ENCODE data around the gene TRAF2. TPM values are rescaled to one million over a fixed set of nuclear protein-coding genes. Genes with fewer than 3 reads are reported as not detected.
A peak's percentile ranks its signal among the peaks of the same experiment; 100 is the strongest.

TRAF2 gene
- total and polyA plus RNA-seq, 2 of the 13 experiments (the other 11 are each of a cell fraction or from before 2014, with no cell fraction given) = 12.4 to 13.6 TPM

DNA sequence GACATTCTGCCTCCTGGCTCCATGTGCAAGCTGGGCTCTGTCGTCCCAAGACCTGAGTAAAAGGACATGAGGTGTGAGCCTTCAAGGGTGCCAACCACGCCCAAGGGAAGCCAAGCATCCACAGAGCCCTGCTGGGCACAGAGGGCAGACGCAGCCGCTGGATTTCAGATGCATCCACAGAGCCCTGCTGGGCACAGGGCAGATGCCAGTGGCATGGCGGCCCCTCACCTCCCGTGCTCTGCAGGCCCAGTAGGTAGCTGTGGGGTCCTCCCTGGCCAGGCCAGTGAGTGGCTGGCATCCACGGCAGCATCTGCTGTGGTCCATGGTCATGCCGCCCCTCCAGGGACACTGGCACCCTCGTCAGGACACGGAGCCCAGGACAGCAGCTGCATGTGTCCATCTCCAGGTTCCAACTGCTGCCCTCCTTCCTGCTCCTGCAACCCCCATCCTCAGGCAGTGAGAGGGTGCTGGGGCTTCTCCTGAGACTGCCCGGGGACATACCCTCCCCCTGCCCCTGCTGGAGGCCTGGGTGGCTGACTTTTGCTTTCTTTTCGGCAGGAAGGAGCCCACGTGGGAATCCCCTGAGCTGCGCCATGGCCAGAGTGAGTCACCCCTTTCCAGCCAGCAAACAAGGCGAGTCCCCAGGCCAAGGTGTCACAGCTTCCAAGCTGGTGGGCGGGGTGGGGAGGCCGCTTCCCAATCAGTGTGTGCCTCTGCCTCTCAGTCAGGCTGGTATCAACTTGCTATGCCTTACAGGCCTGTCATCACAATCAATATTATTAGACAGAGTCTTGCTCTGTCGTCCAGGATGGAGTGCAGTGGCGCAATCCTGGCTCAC is 4.0 kb upstream of the TRAF2 start:
- POLR2A ChIA-PET = interaction anchor here (0.6 to 7.1 kb wide), 17 partner anchors 13 to 204 kb away, joined by 3 to 45 read pairs (median 5); partner anchors contain the start of genes AJM1, C8G, EDF1 and FBXW5
- peak overlapping the region; percentile 63 for H3K9ac ChIP-seq (ENCODE audit: insufficient read depth, low read depth, low read length)
- peak overlapping the region; percentile 56 to 82 (median 60) for H3K4me3 ChIP-seq (replicated peaks in 1 of 3; ENCODE audit: insufficient read depth in 1 of 3, low read depth in 2 of 3, low read length in 3 of 3)
- TF ChIP-seq DMAP1 (CRISPR knock-in tag; IDR thresholded peaks at IDR 0.05) (peak; percentile 77), ZNF777 (CRISPR knock-in tag; IDR thresholded peaks at IDR 0.05) (peak; percentile 87), NFE2L2 (IDR thresholded peaks at IDR 0.05; ENCODE audit: low read length) (no peak), ZNF205 (CRISPR knock-in tag; IDR thresholded peaks at IDR 0.05) (peak; percentile 39; the same call in 1 of the 2 replicates), RARA (CRISPR knock-in tag; IDR thresholded peaks at IDR 0.05) (peak; percentile 85), RBFOX2 (IDR thresholded peaks at IDR 0.05; ENCODE audit: low read depth, low read length) (peak; percentile 32; the same call in 1 of the 2 replicates), FOXO1 (CRISPR knock-in tag; IDR thresholded peaks at IDR 0.05) (no peak; the same call in 1 of the 2 replicates), ATAD3A (CRISPR knock-in tag; IDR thresholded peaks at IDR 0.05) (no peak), ZNF781 (CRISPR knock-in tag; IDR thresholded peaks at IDR 0.05; ENCODE audit: borderline replicate concordance, not compliant biosample characterization) (no peak), HMG20B (CRISPR knock-in tag; conservative IDR thresholded peaks at IDR 0.05) (peak; percentile 69), ZNF138 (CRISPR knock-in tag; IDR thresholded peaks at IDR 0.05; ENCODE audit: low read depth) (no peak), ZBTB1 (CRISPR knock-in tag; IDR thresholded peaks at IDR 0.05; ENCODE audit: borderline replicate concordance) (no peak), BRCA1 (CRISPR knock-in tag; IDR thresholded peaks at IDR 0.05) (no peak), CHD4 (IDR thresholded peaks at IDR 0.05; ENCODE audit: borderline replicate concordance, low read length) (peak; percentile 38; the same call in 1 of the 2 replicates), HNRNPH1 (optimal IDR thresholded peaks at IDR 0.05; ENCODE audit: low read depth, low read length) (no peak), TBX3 (IDR thresholded peaks at IDR 0.05; ENCODE audit: borderline replicate concordance) (peak; percentile 75; the same call in 1 of the 2 replicates), ZNF891 (CRISPR knock-in tag; IDR thresholded peaks at IDR 0.05) (peak; percentile 81), PLRG1 (conservative IDR thresholded peaks at IDR 0.05) (no peak)
- TF ChIP-seq, protein P1, sequence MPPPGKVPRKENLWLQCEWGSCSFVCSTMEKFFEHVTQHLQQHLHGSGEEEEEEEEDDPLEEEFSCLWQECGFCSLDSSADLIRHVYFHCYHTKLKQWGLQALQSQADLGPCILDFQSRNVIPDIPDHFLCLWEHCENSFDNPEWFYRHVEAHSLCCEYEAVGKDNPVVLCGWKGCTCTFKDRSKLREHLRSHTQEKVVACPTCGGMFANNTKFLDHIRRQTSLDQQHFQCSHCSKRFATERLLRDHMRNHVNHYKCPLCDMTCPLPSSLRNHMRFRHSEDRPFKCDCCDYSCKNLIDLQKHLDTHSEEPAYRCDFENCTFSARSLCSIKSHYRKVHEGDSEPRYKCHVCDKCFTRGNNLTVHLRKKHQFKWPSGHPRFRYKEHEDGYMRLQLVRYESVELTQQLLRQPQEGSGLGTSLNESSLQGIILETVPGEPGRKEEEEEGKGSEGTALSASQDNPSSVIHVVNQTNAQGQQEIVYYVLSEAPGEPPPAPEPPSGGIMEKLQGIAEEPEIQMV (CRISPR knock-in tag; IDR thresholded peaks at IDR 0.05; ENCODE audit: low read depth) = peak; percentile 80; the same call in 1 of the 2 replicates
- TF ChIP-seq, protein P2, sequence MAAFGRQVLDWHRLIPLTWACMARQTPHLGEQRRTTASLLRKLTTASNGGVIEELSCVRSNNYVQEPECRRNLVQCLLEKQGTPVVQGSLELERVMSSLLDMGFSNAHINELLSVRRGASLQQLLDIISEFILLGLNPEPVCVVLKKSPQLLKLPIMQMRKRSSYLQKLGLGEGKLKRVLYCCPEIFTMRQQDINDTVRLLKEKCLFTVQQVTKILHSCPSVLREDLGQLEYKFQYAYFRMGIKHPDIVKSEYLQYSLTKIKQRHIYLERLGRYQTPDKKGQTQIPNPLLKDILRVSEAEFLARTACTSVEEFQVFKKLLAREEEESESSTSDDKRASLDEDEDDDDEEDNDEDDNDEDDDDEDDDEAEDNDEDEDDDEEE (CRISPR knock-in tag; IDR thresholded peaks at IDR 0.05) = no peak
- TF ChIP-seq, protein P3, sequence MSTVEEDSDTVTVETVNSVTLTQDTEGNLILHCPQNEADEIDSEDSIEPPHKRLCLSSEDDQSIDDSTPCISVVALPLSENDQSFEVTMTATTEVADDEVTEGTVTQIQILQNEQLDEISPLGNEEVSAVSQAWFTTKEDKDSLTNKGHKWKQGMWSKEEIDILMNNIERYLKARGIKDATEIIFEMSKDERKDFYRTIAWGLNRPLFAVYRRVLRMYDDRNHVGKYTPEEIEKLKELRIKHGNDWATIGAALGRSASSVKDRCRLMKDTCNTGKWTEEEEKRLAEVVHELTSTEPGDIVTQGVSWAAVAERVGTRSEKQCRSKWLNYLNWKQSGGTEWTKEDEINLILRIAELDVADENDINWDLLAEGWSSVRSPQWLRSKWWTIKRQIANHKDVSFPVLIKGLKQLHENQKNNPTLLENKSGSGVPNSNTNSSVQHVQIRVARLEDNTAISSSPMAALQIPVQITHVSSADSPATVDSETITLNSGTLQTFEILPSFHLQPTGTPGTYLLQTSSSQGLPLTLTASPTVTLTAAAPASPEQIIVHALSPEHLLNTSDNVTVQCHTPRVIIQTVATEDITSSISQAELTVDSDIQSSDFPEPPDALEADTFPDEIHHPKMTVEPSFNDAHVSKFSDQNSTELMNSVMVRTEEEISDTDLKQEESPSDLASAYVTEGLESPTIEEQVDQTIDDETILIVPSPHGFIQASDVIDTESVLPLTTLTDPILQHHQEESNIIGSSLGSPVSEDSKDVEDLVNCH (CRISPR knock-in tag; IDR thresholded peaks at IDR 0.05) = 0 out of 2 replicates have a peak, but pooled peaks have one; percentile 37

More for the DNA sequence above, 4.0 kb upstream of the TRAF2 start:
- CTCF ChIA-PET (ENCODE audit: low intra/inter-chr PET ratio, low total read pairs) = no interaction called here
- H2AFZ ChIP-seq (ENCODE audit: low read length) = no peak overlapping the region
- H3K27me3 ChIP-seq (ENCODE audit: control insufficient read depth in 1 of 2, insufficient read depth in 2 of 2, low read length in 2 of 2) = no peaks in the 10 kb centered on the region
- H3K9me3 ChIP-seq (ENCODE audit: low read length) = no peaks in the 10 kb centered on the region
- ATAC-seq (peak; percentile 72), DNase-seq (ENCODE audit: low spot score) (peak; percentile 94), FAIRE-seq (peak; percentile 60)
- H3K79me2 ChIP-seq (ENCODE audit: insufficient read depth, low read length) = peaks cover 8% of the 10 kb centered on the region
- no TSS peak for BruUV-seq (replicated peaks)
- peak overlapping the region; percentile 98 for H3K4me2 ChIP-seq (ENCODE audit: low read depth, low read length)
- in situ Hi-C loops (cut with HindIII; ENCODE audit: extremely low pct_ligation_motif_present, low pct_unique_long_range_greater_than_20kb) = no loop called here
- 0 out of 2 replicates have a peak, but pooled peaks cover 4% of the 10 kb centered on the region for H4K20me1 ChIP-seq (ENCODE audit: insufficient read depth, low read length)
- H3K27ac ChIP-seq (ENCODE audit: extremely low read length, insufficient read depth, low read length) = peak overlapping the region; percentile 60
- 0% methylated on average over 2 of the region's 19 CpGs for WGBS (ENCODE audit: low lambda C conversion rate)
- no peaks in the 10 kb centered on the region for H3K36me3 ChIP-seq (replicated peaks in 1 of 2; ENCODE audit: control insufficient read depth in 1 of 2, insufficient read depth in 2 of 2, low read length in 2 of 2)
- intact Hi-C loops (cut with micrococcal nuclease; ENCODE audit: unreplicated experiment) = loop anchor here (5.0 to 10.0 kb wide), 2 partner anchors 35 to 98 kb away; partner anchors contain the start of gene PHPT1
- H3K4me1 ChIP-seq (ENCODE audit: insufficient read depth, low read length) = peaks cover 52% of the 10 kb centered on the region
